ENCODE measurements around the gene DRD3. TPM values are rescaled to one million over a fixed set of nuclear protein-coding genes. Genes with fewer than 3 reads are reported as not detected.

DRD3 gene
- polyA plus RNA-seq, 10 donors, result not detected

DNA sequence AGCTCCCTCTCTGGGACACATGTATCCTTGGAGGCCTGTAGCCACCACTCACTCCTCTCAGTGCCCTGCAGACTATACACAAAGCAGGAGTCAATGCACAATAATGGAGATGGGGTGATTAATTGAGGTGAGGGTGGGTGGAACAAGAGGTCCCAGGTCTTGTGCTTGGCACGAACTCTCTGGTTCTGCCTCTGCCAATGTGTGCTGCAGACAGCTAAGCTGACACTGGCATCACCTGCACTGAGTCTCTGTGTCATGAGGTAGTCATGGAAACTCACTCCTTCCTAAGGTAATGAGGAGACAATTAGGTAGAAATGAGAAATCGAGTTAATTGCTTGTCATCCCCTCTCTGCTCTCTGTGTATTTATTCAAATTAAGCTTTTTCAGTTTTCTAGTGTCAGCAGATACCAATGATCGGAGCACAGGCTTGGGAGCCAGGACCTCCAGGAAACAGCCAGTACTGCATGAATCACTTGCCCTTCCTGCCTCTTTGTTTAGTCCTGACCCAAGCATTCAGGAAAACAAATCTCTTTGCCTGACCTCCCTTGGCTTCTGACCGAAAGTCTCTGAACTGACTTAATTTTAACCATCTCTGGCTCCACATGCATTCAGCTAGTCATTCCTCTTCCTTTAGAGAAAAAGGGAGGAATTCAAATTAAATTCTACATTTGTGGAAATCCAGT is 56.7 kb downstream of the DRD3 start:
- no peak for DNase-seq

DNA sequence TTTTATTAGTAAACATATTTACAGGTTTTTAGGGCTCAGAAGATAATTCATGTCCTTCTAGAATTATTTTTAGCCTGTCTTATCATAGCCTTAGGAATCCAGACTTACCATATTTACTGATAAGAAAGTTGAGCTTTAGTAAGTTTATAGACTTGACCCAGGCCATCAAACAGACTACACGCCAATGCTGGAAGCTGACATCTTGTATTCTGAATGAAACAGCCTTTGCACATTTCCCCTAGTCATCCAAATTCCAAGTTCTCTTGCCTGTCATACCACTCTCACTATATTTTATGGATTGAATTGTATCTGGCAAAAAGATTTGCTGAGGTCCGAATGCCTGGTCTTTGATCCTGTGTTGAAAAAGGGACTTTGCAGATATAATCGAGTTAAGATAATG is 58.6 kb downstream of the DRD3 start:
- no peak for DNase-seq

DNA sequence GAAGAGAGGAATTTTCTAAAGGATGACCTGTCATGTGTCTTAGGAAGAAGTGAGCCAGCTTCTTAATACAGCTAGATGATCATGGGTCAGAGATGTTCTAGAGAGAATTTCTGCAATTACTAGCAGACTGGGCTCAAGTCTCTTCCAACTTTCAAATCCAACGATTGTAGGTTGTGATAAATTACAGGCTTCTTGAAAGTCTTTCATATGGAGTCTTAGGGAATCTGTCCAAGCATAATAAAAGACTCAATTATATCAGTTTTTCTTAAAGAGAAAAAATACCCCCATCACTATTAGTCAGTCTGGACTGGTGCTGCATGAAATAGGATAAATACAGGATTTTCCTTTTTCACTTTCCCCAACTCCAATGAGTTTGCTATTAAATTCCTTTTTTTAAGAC is 59.1 kb downstream of the DRD3 start:
- no peak for DNase-seq

DNA sequence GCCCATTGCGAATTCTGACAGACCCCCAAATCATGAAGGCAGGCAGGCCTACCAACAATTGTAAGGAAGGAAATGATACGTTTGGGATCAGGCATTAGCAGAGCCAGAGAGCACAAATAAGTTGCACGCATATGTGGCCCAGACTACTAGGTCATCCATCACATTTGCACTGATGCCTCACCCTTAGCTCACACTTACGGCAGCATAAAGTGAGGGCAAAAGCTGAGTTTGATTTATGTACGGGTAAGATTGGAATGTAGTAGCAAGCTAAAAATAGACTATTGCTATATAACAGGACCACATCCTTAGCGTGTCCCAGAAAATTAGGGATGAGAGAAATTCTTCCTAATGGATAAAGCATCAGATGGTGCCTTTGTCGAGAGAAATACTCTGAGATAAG is 63.7 kb downstream of the DRD3 start:
- DNase-seq, result peak in 1 of 3 donors; percentile 56

DNA sequence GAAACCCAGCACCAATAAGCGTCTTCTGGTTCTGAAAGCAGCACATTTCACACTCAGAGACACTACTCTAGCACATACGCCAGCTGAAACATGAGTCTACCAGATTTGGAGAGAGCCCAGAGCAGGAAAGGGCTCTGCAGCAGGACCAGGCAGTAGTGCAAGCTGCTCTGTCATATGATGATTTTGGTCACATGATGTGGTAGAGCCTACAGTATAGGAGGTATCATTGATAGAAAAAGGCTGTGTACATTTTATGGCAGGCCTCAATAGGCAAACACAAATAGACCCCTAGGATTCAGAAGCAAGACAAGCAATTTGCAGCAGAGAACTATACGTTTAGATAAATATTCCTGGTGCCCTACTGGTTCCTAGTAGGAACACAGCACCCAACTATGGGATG is 64.1 kb downstream of the DRD3 start:
- DNase-seq, result no peak

DNA sequence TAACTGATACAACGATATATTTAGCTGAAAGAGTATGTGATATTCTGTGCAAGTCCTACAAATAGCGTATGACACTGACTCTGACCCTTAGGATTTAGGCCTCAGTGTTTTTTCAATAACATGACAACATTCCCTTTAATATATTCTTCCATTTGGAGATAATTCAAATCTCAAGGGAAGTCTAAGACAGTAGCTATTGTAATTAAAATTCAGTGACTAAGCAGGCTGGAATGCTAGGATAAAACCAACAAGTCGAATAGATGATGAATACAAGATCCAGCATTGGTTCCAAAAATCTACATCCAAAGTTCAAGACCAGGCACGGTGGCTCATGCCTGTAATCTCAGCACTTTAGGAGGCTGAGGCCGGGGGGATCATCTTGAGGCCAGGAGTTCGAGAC is 66.2 kb downstream of the DRD3 start:
- DNase-seq, result peak in 1 of 3 donors; percentile 43

DNA sequence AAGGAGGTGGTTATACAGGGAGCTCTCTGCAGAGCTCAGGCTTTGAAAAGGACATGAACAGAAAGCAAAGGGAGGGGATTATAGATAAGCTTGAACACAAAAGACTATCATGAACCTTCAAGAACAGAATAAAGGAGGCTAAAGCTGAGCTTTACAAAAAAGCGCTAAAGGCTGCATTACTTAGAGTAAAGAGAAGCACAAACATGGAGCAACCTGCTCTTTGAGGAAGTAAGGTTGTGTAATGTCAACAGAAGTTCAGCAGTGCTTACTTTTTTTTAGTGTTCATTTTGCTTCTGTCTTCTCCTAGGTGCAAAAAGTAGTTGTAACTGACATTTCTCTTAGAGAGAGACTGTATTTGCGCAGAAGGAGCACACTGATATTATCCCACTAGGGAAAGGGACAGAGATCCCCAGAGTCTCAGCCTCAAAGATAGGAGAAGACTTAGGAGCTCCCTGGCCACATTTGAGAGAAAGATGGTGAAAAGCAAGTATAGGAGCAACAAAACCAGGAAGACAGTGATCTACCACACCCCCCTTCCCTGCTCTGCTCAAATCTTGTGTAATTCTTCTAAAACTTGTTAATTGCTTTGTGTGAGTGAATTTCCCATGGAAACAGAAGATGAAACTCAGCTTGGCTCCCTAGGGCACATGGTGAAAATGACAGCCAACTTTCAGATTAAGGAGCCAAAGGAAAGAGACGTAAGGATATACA is 67.6 kb downstream of the DRD3 start:
- DNase-seq, result no peak

DNA sequence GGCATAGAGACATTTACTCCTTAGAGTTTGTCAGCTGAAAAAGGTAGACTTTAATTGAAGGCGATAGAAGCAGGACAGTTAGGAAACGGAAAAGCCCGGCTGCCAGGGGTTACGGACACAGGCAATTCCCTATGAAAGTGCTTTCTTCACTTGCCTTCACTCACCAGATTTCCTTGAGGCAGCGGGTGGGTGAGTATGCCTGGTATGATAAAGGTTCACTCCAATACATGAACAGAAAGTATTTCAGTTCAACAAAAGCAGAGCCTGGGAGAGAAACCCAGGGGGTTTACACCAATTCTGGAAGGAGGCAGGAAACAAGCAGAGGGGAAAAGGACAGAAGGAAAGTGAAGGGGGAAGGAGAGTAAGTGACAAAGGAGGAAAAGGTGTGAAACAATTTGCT is 68.4 kb downstream of the DRD3 start:
- DNase-seq, result no peak

DNA sequence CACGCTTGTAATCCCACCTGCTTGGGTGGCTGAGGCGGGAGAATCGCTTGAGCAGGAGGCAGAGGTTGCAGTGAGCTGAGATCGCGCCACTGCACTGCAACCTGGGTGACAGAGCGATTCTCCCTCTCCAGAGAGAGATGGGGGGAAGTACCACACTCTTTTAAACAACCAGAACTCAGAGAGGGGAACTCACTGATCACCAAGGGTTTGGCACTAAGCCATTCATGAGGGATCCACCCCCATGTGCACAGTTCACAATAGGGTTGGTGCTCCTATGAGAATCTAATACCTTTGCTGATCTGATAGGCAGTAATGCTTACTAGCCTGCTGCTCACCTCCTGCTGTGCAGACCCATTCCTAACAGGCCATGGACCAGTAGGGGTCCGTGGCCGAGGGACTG is 70.7 kb downstream of the DRD3 start:
- DNase-seq, result no peak

DNA sequence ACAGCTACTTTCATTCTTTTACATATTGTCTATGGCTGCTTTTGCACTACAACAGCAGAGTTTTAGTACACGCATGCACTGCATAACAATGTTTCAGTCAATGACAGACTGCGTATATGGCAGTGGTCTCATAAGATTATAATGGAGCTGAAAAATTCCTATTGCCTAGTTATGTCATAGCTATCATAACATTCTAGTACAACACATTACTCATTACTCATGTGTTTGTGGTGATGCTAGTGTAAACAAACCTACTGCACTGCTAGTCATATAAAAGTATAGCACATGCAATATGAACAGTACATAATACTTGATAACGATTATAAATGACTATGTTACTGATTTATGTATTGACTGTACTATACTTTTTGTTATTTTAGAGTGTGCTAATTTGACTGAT is 74.4 kb downstream of the DRD3 start:
- DNase-seq, result no peak

DNA sequence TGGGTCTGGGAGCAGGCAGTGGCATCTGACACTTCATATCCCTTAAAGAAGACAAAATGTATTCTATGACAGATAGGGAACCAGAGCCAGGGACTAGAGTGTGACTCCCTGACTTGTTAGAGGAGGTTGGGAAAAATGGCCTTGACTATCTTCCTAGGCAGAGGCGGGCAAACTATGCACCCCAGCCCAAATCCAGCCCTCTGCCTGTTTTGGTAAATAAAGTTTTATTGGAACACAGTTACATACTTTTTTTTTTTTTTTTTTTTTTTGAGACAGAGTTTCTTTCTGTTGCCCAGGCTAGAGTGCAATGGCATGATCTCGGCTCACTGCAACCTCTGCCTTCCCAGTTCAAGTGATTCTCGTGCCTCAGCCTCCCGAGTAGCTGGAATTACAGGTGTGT is 75.0 kb downstream of the DRD3 start:
- no peak for DNase-seq

DNA sequence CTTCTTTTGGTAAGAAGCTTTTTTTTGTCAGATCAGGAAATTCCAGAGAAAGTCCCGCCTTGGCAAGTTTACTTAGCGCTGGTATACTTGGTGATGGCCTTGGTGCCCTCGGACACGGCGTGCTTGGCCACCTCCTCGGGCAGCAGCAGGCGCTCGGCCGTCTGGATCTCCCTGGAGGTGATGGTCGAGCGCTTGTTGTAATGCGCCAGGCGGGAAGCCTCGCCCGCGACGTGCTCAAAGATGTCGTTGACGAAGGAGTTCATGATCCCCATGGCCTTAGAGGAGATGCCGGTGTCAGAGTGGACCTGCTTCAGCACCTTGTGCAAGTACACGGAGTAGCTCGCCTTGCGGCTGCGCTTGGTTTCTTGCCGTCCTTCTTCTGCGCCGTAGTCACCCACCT is 75.7 kb downstream of the DRD3 start:
- no peak for DNase-seq

DNA sequence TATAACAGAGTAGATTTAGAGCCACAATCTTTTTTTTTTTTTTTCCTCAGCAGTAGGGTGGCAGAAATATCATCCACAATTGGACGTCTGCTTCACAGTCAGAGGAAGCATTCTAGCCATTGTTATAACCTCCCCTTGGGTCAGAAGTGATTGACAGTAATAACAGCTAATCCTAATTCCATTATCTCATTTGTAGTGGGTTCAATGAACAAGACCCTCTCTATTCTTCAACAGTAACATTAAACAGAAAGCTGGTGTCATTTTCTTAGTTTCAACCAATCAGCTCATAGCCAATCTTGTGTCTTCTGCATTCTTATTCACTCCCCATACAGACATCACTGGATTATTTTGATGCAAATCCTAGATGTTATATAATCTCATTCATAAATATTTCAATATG is 77.8 kb downstream of the DRD3 start:
- no peak for DNase-seq

DNA sequence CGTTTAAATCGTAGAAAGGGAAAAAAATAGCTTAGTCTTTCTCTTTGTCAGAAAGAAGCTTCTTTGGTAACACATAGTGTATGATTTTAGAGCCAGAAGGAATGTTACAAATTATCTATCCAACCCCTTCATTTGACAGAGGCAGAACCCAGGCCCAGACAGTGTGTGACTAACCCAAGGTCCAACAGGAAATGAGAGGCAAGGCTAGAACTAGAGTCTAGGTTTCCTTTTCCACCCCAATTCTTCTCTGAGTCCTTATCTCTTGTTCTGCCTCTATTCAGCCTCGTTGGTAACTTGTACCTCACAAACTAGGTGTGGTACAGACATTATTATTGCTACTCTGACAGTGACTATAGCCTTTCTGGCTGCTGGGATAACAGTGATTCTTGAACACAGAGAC is 83.1 kb downstream of the DRD3 start:
- no peak for DNase-seq

DNA sequence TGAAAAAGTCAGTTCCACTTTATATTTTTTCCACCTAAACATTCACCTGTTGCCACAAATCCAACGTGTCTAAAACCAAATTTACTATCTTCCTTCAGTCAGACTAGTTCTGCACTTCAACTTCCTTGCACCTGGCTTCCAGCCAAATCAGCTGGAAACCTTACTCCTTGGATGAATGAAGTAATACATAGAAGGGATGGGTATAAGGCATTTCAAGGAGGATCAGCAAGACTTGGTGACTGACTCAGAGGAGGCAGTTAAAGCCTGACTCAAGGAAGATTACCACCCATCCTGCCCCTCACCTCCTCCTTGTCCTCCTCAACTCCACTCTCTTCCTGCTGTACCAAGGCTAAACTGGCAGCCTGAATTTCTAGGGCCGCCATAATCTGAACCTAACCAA is 85.3 kb downstream of the DRD3 start:
- peak; percentile 34 to 50 (median 47) for DNase-seq

DNA sequence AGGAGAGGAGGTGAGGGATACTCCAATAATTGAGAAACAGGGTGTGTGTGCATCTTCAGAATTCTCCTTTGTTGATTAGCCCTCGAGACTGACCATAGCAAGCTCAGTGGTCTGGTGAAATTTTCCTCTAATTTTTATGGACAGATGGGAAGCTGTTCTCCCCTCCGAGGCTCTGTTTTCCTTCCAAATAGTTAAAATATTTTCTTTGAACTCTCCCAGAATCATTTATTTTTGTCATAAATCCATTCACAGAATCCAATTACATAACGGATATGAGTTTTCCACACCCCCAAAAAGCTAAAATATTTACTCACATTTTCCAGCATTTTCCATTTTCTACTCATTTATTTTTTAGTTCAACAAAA is 85.9 kb downstream of the DRD3 start:
- no peak for DNase-seq

DNA sequence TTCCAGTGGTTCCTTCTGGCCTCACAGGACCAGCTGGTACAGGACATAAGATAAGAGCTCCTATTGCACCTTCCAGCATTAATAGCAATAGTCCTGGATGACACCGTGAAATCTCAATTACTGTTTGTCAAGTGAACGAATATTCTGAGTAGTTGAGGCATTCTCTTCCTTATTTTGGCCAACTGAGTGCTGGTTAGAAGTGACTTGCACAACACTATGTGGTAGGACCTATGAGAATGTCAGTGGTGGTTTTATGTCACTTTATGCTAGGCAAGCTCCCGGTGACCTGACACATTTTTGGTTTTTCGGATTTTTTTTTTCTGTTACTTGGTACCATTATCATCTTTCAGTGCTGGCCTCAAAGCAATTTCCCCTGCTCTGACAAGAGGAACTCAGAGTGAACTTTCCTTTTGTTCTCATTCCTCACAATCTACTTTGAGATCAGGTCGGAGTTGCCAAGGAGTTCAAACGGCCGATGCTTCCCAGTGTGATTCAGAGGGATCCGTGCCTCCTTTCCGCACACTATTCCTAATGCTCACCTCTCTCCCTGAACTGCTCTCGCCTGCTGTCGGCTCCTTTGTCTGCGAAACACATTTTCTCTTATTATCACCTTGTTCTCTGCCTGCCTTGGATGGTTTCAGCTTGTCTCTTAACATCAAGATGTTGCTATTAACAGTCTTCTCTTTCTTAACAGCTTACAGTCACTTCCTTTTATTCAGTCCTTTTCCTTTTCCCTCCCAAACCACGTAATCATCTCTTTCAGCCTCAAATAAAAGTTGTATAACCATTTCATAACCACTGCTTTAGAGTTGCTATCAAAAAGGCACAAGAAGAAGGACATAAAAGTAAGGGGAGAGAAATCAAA is 86.5 kb downstream of the DRD3 start:
- DNase-seq, result peak in 1 of 3 donors; percentile 7

DNA sequence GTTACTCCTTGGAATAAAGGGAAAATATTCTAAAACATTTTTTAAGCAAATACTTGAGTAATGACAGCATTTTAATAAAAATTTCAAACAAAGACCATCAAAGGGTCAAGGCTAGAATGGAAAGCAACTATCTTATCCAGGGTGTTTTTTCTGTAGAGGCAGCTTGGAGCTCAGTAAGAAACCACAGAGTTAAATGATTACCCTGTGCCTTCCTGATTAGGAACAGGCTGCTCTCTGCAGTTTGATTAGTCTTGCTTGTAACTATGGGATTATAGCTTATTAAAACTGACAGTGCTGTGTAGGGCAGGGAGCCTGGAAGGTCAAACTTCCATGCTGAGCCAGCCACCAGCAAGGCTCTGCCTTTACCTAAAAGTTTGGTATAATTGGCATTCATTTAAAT is 89.2 kb downstream of the DRD3 start:
- DNase-seq, result no peak

DNA sequence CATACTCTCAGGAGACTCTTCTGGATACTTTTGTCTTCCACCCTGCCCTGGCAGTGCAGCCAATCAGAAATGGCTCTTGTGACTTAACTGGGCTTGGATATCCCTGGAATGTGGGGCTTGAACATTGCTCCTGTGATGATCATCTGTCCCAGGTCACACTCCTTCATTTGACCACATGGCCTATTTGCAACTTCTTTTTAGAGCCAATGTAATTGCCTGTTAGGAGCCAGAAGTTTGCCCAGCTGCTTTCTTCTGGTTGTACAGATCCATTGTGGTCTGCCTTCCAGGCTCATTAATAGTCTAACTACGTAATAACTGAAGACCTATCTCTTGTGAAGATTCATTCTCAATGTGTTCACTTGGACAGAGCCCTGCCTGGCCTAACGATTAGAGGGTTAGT is 92.5 kb downstream of the DRD3 start:
- no peak for DNase-seq

DNA sequence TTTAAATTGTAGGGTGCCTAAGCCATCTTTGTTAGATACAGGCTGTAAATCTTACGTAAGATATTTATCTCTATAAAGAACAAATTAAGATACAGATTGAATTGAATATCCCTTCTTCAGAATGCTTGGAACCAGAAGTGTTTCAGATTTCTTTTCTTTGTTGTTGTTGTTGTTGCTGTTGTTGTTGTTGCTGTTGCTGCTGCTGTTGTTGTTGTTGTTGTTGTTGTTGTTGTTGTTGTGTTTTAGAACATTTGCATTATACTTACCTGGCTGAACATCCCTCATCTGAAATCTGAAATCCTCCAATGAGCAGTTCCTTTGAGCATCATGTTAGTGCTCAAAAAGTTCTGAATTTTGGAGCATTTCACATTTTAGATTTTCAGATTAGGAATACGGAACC is 95.7 kb downstream of the DRD3 start:
- no peak for DNase-seq

DNA sequence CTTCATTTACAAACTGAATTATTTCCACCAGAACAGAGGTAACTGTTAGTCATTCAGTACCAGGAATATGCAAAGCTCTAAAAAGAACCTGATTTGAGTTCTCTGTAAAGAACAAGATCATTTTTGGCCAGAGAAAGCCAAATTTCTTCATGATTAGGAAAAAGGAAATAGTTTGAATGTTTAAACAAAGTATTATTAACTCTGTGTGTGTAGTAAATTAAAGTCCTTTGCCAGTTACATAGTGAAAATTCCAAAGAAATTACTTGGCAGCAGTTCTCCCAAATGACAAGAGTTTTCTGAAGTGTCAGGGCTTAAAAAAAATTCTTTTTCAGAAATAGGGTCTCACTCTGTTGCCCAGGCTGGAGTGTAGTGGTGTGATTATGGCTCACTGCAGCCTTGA is 97.8 kb downstream of the DRD3 start:
- peak in 1 of 3 donors; percentile 20 for DNase-seq

DNA sequence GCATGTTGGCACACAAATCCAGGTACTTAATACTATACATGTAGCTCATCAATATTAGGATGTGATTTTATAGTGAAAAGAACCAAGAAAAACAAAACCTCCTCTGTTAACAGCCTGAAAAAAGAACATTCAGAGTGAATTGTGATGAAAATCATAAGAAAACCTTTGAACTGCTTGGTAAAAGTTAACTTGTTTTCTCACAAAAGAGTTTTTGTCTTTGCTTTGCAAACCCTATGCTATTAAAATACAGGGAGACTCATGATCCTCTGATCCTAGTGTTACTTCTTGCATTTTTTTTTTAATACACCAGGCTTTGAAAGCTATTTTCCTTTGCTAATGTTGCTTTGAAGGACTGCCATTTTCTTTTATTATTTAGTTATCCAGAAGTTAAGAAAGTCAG is 98.7 kb downstream of the DRD3 start:
- no peak for DNase-seq

DNA sequence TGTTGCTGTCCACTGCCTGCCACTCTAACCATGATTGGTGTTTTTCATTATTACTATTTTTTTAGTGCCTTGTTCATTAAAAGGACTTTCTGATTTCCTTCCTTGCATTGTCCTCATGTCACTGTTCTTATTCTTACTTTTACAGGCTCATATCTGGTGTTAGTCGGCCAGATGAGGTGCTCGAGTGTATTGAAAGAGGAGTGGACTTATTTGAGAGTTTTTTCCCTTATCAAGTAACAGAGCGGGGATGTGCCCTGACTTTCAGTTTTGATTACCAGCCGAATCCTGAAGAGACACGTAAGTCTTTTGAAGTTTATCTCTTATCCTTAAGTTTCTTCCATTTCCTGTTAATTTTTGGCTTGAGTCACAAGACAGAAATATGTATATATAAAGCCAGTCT is 99.1 kb downstream of the DRD3 start:
- DNase-seq, result no peak

Data from muscle of back (tissue), 11 donors.